GM18517 (cell line): ENCODE data around the gene CIAO2A.
A peak's percentile ranks its signal among the peaks of the same experiment; 100 is the strongest.
"Not testable (repeated sequence)": the region's sequence is repeated elsewhere in the genome, so short reads cannot be mapped to it uniquely, and the experiment has no call there.

ENCODE experiments used
- ATAC-seq: cut with Tn5 transposase; IDR thresholded peaks from one replicate; pipeline ENCODE4 v1.9.1; 2021; ENCODE audit warnings: mild to moderate bottlenecking, moderate library complexity; ENCODE audit not compliant: unreplicated experiment

CIAO2A gene

GRCh38 chr15:64093627-64094417 is at the start of gene CIAO2A:
Gene CIAO2A (minus strand): TSS chr15:64093838. CDS start chr15:64093768, 70 bp downstream.
- peak; percentile 57 for ATAC-seq

- ATAC-seq: no peak
Observed at GRCh38 chr15:64143276-64143675, 49.6 kb upstream of the CIAO2A start.

GRCh38 chr15:64141798-64142512 is 48.3 kb upstream of the CIAO2A start:
- ATAC-seq: no peak

GRCh38 chr15:64138331-64138941 is 44.8 kb upstream of the CIAO2A start:
- no peak for ATAC-seq

- ATAC-seq: no peak
Observed at GRCh38 chr15:64137226-64137833, 43.7 kb upstream of the CIAO2A start.

- ATAC-seq: no peak
Observed at GRCh38 chr15:64136347-64136746, 42.7 kb upstream of the CIAO2A start.

GRCh38 chr15:64134345-64134829 is 40.7 kb upstream of the CIAO2A start:
- ATAC-seq: no peak

- ATAC-seq: no peak
Observed at GRCh38 chr15:64133623-64134344, 40.1 kb upstream of the CIAO2A start.

GRCh38 chr15:64132217-64132616 is 38.6 kb upstream of the CIAO2A start:
- ATAC-seq: no peak

- no peak for ATAC-seq
Observed at GRCh38 chr15:64131547-64131946, 37.9 kb upstream of the CIAO2A start.

- ATAC-seq: no peak
Observed at GRCh38 chr15:64130159-64130558, 36.5 kb upstream of the CIAO2A start.

GRCh38 chr15:64127521-64128270 is 34.1 kb upstream of the CIAO2A start:
- no peak for ATAC-seq

GRCh38 chr15:64125978-64126377 is 32.3 kb upstream of the CIAO2A start:
- ATAC-seq: no peak

GRCh38 chr15:64122936-64123351 is 29.3 kb upstream of the CIAO2A start:
- no peak for ATAC-seq

- ATAC-seq: no peak
Observed at GRCh38 chr15:64122444-64122843, 28.8 kb upstream of the CIAO2A start.

- no peak for ATAC-seq
Observed at GRCh38 chr15:64121614-64122013, 28.0 kb upstream of the CIAO2A start.

GRCh38 chr15:64120322-64120721 is 26.7 kb upstream of the CIAO2A start:
- not testable (repeated sequence) for ATAC-seq

- no peak for ATAC-seq
Observed at GRCh38 chr15:64117759-64118487, 24.3 kb upstream of the CIAO2A start.

- ATAC-seq: no peak
Observed at GRCh38 chr15:64112904-64113303, 19.3 kb upstream of the CIAO2A start.
